Measurements from ENCODE around the gene HERC3. TPM values are rescaled to one million over a fixed set of nuclear protein-coding genes. Genes with fewer than 3 reads are reported as not detected.

Gene HERC3
- total and polyA plus RNA-seq, 4 donors = 5.5 to 46.2 (median 21.7) TPM

DNA sequence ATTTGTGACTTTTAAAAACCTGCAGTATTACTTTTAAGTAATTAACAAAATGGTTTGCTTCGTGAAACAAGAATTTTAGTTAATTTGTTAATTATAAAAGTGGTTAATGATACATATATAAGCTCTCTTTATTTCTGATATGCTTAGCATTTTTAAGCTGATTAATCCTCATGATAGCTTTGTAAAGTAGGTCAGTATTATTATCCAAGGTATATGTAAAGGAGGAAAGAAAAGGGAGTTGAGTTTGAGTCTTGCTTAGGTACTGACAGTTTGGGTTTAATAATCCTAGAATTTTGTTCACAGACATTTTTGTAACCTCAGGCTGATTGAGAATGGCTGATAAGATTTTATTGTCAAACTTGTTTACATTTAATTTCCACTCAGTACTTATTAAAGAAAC is 21.8 kb downstream of the HERC3 start:
- Histone ChIP-seq H3K27me3 (ENCODE audit: control insufficient read depth in 1 of 2, insufficient read depth in 2 of 2, low read length in 1 of 2) (no peaks in the 10 kb centered on the region), H3K9me3 (ENCODE audit: control insufficient read depth, low read length) (no peaks in the 10 kb centered on the region), H3K36me3 (ENCODE audit: control insufficient read depth in 1 of 2, insufficient read depth in 2 of 2, low read length in 1 of 2) (no peaks in the 10 kb centered on the region), H3K4me1 (ENCODE audit: control insufficient read depth in 1 of 2, insufficient read depth in 2 of 2, low read length in 2 of 2) (peaks cover 11 to 15% of the 10 kb centered on the region in 2 donors), H3K4me3 (ENCODE audit: low read length in 2 of 2) (no peak overlapping the region), H3K27ac (ENCODE audit: low read depth in 1 of 2, low read length in 2 of 2) (no peak overlapping the region)
- ATAC-seq (ENCODE audit: low FRiP score) = no peak
- WGBS, 2 donors = 94 to 96% methylated on average over 1 of the region's 1 CpG
- intact Hi-C loops (cut with DNase I) = loop anchor here (5.0 kb wide), 2 partner anchors 43 to 87 kb away; no protein-coding TSS in a partner anchor
- no peak for DNase-seq

DNA sequence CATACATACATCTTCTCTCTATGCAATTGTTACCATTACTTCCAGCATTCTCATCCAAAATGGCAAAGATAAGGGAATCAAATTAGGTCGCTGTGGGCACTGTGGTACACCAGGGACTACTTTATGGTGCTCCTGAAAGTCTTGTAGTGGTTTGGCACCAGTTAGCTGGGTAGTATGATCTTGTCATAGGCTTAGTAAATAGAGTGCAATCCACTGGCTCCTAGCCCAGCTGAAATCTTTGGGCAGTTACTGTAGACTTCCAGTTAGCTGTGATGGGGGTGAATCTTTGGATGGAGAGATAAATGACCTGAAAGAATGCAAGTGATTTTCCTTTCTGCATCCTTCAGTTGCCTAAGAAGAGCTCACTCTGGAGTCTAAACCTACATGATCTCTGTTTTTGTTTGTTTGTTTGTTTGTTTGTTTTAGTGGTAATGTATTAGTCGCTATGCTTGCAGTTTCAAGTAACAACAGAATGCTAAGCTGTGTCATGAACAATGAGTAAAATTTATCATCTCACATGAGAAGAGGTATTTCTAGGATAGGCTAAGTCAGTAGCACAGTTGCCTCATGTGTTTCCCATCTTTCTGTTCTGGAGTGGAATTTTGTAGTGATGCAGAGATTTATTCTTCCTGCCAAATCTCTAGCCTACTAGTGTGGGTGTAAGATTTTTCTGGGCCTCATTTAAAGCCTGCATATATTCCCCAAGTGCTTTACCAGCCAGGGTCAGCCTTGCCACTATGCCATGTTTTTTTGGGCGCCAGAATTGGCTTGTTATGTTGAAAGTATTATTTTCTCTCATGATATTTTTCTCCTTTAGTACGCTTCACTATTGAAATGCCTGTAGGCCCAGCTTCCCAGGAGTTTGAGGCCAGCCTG is 24.2 kb downstream of the HERC3 start:
- 55 to 60% methylated on average over 4 of the region's 4 CpGs for WGBS, 2 donors
- H3K4me1 ChIP-seq (ENCODE audit: control insufficient read depth in 1 of 2, insufficient read depth in 2 of 2, low read length in 2 of 2) = peaks cover 6 to 11% of the 10 kb centered on the region in 2 donors
- ATAC-seq (ENCODE audit: low FRiP score) = no peak

GRCh38 chr4:88618782-88619485 is 26.7 kb downstream of the HERC3 start:
- Histone ChIP-seq H3K27ac (ENCODE audit: low read depth in 1 of 2, low read length in 2 of 2) (no peak overlapping the region), H3K27me3 (ENCODE audit: control insufficient read depth in 1 of 2, insufficient read depth in 2 of 2, low read length in 1 of 2) (no peaks in the 10 kb centered on the region), H3K4me1 (ENCODE audit: control insufficient read depth in 1 of 2, insufficient read depth in 2 of 2, low read length in 2 of 2) (peaks cover 2 to 8% of the 10 kb centered on the region in 2 donors), H3K4me3 (ENCODE audit: low read length in 2 of 2) (no peak overlapping the region), H3K36me3 (ENCODE audit: control insufficient read depth in 1 of 2, insufficient read depth in 2 of 2, low read length in 1 of 2) (no peaks in the 10 kb centered on the region), H3K9me3 (ENCODE audit: control insufficient read depth, low read length) (no peaks in the 10 kb centered on the region)
- 66 to 68% methylated on average over 3 of the region's 3 CpGs for WGBS, 2 donors
- ATAC-seq (ENCODE audit: low FRiP score) (no peak), DNase-seq (no peak)
- intact Hi-C loops (cut with DNase I) = no loop called here

More for the DNA sequence above, 24.2 kb downstream of the HERC3 start:
- no peak overlapping the region for H3K4me3 ChIP-seq (ENCODE audit: low read length in 2 of 2)
- no peaks in the 10 kb centered on the region for H3K36me3 ChIP-seq (ENCODE audit: control insufficient read depth in 1 of 2, insufficient read depth in 2 of 2, low read length in 1 of 2)
- no peaks in the 10 kb centered on the region for H3K9me3 ChIP-seq (ENCODE audit: control insufficient read depth, low read length)
- H3K27ac ChIP-seq (ENCODE audit: low read depth in 1 of 2, low read length in 2 of 2) = peak overlapping the region in 1 of 2 donors; percentile 47
- no peak for DNase-seq
- intact Hi-C loops (cut with DNase I) = no loop called here
- no peaks in the 10 kb centered on the region for H3K27me3 ChIP-seq (ENCODE audit: control insufficient read depth in 1 of 2, insufficient read depth in 2 of 2, low read length in 1 of 2)

- H3K27me3 ChIP-seq (ENCODE audit: control insufficient read depth in 1 of 2, insufficient read depth in 2 of 2, low read length in 1 of 2) = no peaks in the 10 kb centered on the region
- H3K9me3 ChIP-seq (ENCODE audit: control insufficient read depth, low read length) = no peaks in the 10 kb centered on the region
- ATAC-seq (ENCODE audit: low FRiP score) (no peak), DNase-seq (no peak)
- no peak overlapping the region for H3K27ac ChIP-seq (ENCODE audit: low read depth in 1 of 2, low read length in 2 of 2)
- peaks cover 2 to 8% of the 10 kb centered on the region in 2 donors for H3K4me1 ChIP-seq (ENCODE audit: control insufficient read depth in 1 of 2, insufficient read depth in 2 of 2, low read length in 2 of 2)
- WGBS, 2 donors = 51 to 53% methylated on average over 1 of the region's 1 CpG
- no peak overlapping the region for H3K4me3 ChIP-seq (ENCODE audit: low read length in 2 of 2)
- intact Hi-C loops (cut with DNase I) = no loop called here
- H3K36me3 ChIP-seq (ENCODE audit: control insufficient read depth in 1 of 2, insufficient read depth in 2 of 2, low read length in 1 of 2) = no peaks in the 10 kb centered on the region
Observed at GRCh38 chr4:88619971-88620370, 27.7 kb downstream of the HERC3 start.

DNA sequence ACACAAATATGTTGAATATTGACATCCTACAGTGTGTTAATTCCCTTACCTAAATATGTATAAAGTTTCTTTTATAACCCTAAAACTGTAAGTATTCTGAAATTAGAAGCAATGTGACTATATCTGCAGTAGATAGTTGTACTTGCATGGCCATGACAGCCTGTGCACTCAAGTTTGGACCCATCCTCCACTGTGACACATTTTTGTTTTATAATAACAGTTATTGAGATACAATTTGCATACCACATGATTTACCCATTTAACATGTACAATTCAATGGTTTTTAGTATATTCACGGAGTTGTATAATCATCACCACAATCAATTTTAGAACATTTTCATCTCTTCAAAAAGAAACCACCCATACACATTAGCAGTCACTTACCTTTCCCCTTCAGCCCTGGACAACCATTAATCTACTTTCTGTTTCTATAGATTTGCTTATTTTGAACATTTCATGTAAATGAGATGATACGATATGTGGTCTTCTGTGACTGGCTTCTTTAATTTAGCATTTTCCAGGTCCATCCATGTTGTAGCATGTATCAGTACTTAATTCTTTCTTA is 29.6 kb downstream of the HERC3 start:
- Histone ChIP-seq H3K4me3 (ENCODE audit: low read length in 2 of 2) (no peak overlapping the region), H3K27me3 (ENCODE audit: control insufficient read depth in 1 of 2, insufficient read depth in 2 of 2, low read length in 1 of 2) (no peaks in the 10 kb centered on the region), H3K27ac (ENCODE audit: low read depth in 1 of 2, low read length in 2 of 2) (no peak overlapping the region), H3K4me1 (ENCODE audit: control insufficient read depth in 1 of 2, insufficient read depth in 2 of 2, low read length in 2 of 2) (peaks cover 2 to 7% of the 10 kb centered on the region in 2 donors), H3K36me3 (ENCODE audit: control insufficient read depth in 1 of 2, insufficient read depth in 2 of 2, low read length in 1 of 2) (no peaks in the 10 kb centered on the region), H3K9me3 (ENCODE audit: control insufficient read depth, low read length) (no peaks in the 10 kb centered on the region)
- no peak for DNase-seq
- ATAC-seq (ENCODE audit: low FRiP score) = no peak
- WGBS, 2 donors = 97% methylated on average over 2 of the region's 2 CpGs
- intact Hi-C loops (cut with DNase I) = no loop called here

DNA sequence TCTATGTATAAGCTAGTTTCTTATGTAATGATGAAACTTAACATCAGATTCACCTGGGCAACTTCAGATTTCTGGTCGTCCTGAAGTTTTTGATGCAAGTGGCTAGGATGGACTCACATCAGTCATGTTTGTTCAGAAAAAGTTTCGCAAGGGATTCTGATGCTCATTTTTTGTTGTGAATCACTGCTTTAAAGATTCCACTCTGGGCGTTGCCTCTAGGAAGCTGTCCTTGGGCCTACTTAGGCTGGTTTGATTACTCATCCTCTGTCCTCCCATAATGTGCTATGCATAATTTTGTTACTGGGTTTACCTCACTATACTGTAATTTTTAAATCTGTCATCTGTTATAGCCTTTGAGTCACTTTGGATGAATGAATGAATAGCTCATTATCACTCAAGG is 30.8 kb downstream of the HERC3 start:
- H3K4me1 ChIP-seq (ENCODE audit: control insufficient read depth in 1 of 2, insufficient read depth in 2 of 2, low read length in 2 of 2) = peaks cover 2 to 4% of the 10 kb centered on the region in 2 donors
- no peak overlapping the region for H3K4me3 ChIP-seq (ENCODE audit: low read length in 2 of 2)
- 97 to 98% methylated on average over 3 of the region's 3 CpGs for WGBS, 2 donors
- no peak overlapping the region for H3K27ac ChIP-seq (ENCODE audit: low read depth in 1 of 2, low read length in 2 of 2)
- no peak for DNase-seq
- intact Hi-C loops (cut with DNase I) = no loop called here
- H3K27me3 ChIP-seq (ENCODE audit: control insufficient read depth in 1 of 2, insufficient read depth in 2 of 2, low read length in 1 of 2) = no peaks in the 10 kb centered on the region
- no peaks in the 10 kb centered on the region for H3K9me3 ChIP-seq (ENCODE audit: control insufficient read depth, low read length)
- H3K36me3 ChIP-seq (ENCODE audit: control insufficient read depth in 1 of 2, insufficient read depth in 2 of 2, low read length in 1 of 2) = no peaks in the 10 kb centered on the region
- ATAC-seq (ENCODE audit: low FRiP score) = no peak

- intact Hi-C loops (cut with DNase I) = no loop called here
- H3K4me3 ChIP-seq (ENCODE audit: low read length in 2 of 2) = no peak overlapping the region
- no peak overlapping the region for H3K27ac ChIP-seq (ENCODE audit: low read depth in 1 of 2, low read length in 2 of 2)
- H3K9me3 ChIP-seq (ENCODE audit: control insufficient read depth, low read length) = no peaks in the 10 kb centered on the region
- no peaks in the 10 kb centered on the region for H3K36me3 ChIP-seq (ENCODE audit: control insufficient read depth in 1 of 2, insufficient read depth in 2 of 2, low read length in 1 of 2)
- DNase-seq (no peak), ATAC-seq (ENCODE audit: low FRiP score) (no peak)
- 74% methylated on average over 8 of the region's 8 CpGs for WGBS, 2 donors
- no peaks in the 10 kb centered on the region for H3K4me1 ChIP-seq (ENCODE audit: control insufficient read depth in 1 of 2, insufficient read depth in 2 of 2, low read length in 2 of 2)
- H3K27me3 ChIP-seq (ENCODE audit: control insufficient read depth in 1 of 2, insufficient read depth in 2 of 2, low read length in 1 of 2) = no peaks in the 10 kb centered on the region
Observed at GRCh38 chr4:88628746-88629145, 36.5 kb downstream of the HERC3 start.

DNA sequence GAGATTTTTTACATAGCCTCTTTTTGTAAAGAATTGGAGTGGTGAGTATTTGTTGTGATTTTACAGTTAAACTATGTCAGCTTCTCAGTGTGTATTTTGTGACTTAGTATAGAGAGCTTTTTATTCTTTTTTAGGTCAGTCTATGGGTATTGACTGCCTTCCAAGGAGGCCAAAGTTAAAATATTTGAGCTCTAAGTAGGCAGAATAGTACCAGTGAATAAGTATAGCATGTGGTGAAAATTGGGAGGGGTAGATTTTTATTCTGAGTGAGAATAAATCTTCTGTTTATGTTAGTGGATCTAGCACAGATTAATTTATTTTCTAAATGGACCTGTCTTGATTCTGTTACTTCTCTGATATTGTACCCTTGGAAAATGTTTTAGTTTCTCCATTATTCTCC is 37.5 kb downstream of the HERC3 start:
- Histone ChIP-seq H3K27me3 (ENCODE audit: control insufficient read depth in 1 of 2, insufficient read depth in 2 of 2, low read length in 1 of 2) (no peaks in the 10 kb centered on the region), H3K4me1 (ENCODE audit: control insufficient read depth in 1 of 2, insufficient read depth in 2 of 2, low read length in 2 of 2) (no peaks in the 10 kb centered on the region), H3K27ac (ENCODE audit: low read depth in 1 of 2, low read length in 2 of 2) (no peak overlapping the region), H3K4me3 (ENCODE audit: low read length in 2 of 2) (no peak overlapping the region), H3K9me3 (ENCODE audit: control insufficient read depth, low read length) (no peaks in the 10 kb centered on the region), H3K36me3 (ENCODE audit: control insufficient read depth in 1 of 2, insufficient read depth in 2 of 2, low read length in 1 of 2) (no peaks in the 10 kb centered on the region)
- ATAC-seq (ENCODE audit: low FRiP score) = no peak
- DNase-seq = no peak
- intact Hi-C loops (cut with DNase I) = no loop called here

All from aorta (tissue), 5 donors.